Stimulated activated CD4-positive, alpha-beta T cell treated with anti-CD3 and anti-CD28 coated beads, Interleukin-15, amount 100 ng/mL, for 24 hours (primary cell): ENCODE measurements around the gene ARHGAP15.

Experiments
- DNase-seq: peaks from one replicate; pipeline ENCODE4 v3.0.0-alpha.2; 2020

Gene ARHGAP15

GRCh38 chr2:143740431-143740830 is 611.2 kb downstream of the ARHGAP15 start:
- DNase-seq, result no peak

GRCh38 chr2:143741205-143741604 is 612.0 kb downstream of the ARHGAP15 start:
- no peak for DNase-seq

- DNase-seq, result no peak
Measured at GRCh38 chr2:143742581-143742980, 613.4 kb downstream of the ARHGAP15 start.

GRCh38 chr2:143744114-143744513 is 614.9 kb downstream of the ARHGAP15 start:
- no peak for DNase-seq

GRCh38 chr2:143745060-143745459 is 615.8 kb downstream of the ARHGAP15 start:
- no peak for DNase-seq

GRCh38 chr2:143754742-143755141 is 625.5 kb downstream of the ARHGAP15 start:
- DNase-seq, result no peak

DNA sequence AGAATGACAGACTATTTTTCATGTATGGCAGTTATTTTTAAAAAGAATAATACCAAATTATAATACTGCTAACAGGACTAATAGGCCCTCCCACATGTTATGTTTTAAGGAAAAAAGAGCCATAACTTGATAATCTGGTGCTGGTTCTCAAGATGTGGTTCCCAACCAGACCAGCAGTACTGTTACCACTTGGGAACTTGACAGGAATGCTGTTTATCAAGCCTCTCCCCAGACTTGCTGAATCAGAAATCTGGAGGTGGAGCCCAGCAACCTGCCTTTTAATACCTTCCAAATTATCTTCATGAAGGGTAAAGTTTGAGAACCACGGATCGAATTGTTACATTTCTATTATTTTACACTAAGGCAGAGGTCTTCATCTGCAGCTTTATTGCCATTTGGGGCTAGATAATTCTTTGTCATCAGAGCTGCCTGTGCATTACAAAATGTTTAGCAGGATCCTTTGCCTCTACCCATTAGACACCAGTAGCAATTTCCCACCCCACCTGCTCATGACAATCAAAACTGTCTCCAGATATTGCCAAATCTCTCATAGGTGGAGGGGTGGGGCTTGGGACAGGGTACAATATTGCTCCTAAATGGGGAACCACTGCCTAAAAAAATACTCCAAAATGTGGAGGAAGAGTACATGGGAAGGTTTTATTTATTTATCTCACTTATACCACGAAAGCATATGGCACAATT is 629.6 kb downstream of the ARHGAP15 start:
- DNase-seq, result no peak

DNA sequence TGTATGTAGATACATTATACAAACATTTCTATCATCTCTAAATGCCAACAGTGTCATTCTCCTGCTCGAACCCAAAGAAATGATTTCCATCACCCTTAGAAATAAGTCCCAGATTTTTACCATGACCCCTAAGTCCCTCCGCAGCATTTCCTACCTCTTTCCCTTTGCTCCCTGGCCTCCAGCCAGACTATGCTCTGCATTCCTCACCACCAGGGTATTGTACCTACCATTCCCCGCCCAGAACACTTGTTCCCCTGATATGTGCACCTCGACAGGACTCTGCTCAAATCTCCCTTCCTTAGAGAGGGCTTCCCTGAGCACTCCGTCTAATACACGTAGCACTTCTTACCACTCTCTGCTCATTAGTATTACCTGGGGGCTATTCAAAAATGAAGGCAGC is 630.2 kb downstream of the ARHGAP15 start:
- DNase-seq, result no peak

DNA sequence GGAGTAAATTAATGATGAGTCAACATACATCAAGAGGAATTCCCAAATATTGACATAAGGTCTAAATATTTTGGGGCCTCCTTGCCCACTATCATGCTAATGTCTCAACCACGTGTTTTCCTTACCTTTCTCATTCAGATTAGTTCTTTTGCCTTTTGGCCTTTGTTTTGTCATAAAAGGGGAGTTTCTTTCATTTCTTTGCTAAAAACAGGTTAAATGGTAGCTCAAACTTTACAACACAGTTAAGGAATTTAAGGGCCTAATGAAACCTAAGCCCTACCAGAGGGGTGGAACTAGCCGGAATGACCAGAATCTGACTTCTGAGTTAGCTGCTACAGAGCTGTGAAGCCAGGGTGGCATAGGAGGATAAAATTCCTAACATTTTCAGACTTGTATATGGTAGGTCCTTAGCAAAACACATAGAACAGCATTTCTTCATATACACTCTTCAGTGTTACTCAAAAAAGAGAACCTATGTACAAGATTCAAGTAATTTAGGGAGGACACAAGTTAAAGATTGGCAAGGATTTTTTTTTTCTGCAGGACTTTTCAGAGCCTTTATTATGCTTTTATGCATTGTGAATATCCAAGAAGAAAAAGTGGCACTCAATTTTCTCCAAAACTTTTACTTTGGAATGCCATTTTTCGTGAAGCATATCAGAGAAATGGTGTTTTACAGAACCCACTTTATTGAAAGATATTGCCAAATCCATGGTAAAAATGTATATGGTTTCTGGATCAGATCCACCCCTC is 633.1 kb downstream of the ARHGAP15 start:
- no peak for DNase-seq

GRCh38 chr2:143764261-143764660 is 635.0 kb downstream of the ARHGAP15 start:
- DNase-seq, result no peak

GRCh38 chr2:143764706-143765105 is 635.5 kb downstream of the ARHGAP15 start:
- no peak for DNase-seq

- no peak for DNase-seq
Measured at GRCh38 chr2:143768991-143769390, 639.8 kb downstream of the ARHGAP15 start.

DNA sequence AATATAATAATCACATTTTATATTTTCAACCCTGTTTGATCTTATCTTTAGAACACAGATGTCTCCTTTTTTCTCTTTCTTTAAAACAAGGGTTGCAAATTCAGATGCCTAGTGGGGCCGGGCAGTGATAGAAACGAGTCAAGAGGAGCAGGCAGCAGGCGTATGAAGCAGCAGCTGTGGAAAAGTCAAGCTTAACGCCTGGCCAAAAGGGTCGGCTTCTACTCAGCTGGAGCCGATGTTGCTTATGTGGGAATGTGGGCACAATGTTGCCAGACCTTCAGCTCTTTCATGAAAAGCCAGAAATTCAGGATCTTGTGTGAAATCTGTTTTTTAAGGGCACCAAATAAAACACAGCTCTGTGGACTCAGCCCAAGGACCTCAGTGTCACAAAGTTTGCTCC is 642.7 kb downstream of the ARHGAP15 start:
- no peak for DNase-seq

- no peak for DNase-seq
Measured at GRCh38 chr2:143776526-143777297, 647.5 kb downstream of the ARHGAP15 start.

DNA sequence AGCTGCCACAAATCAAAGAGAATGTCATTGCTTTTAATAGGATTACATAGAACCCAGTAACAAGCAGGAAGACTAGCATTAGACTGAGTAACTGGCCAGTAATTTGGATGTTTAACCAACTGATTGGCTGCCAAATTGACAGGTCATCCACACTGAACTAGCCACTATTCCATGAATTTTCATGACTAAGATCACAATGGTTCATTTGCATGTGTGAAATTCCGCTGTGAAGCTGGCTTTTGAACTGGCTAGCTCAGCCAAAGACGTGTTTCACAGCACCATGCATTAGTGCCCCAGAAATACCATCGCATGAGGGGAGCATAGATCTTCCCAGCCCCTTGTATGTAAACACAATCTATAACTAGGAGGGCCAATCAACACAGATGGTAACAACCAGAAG is 649.8 kb downstream of the ARHGAP15 start:
- DNase-seq, result no peak

DNA sequence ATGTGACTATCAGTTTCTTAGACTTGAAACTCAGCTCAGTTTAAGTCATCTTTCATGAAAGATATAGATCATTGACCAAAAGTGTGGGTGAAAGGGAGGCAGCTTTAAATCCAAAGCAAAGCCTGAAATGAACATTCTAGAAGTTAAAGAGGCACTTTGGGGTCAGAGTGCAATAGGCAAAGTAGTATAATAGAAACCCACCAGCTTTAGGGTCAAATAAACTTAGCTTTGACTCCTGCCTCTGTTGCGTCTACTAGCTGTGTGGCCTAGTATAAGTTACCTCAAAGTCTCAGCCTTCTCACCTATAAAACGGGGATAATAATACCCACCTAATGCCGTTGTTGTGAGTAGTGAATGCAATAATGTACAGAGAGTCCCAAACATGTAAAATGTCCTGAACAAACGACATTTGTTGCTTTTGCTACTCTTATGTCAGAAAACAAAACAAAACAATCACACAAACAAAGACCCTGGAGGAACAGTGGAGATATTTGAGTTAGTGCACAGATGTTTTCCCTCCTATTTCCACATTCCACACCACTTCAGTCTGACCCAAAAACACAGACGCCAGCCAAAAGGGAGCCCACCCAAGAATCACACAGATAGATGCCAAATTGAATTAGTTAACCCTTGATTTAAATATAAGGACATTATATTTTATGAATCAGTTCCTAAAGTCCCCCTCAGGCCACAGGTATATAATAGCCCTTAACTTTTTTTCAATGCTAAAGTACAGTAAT is 657.0 kb downstream of the ARHGAP15 start:
- no peak for DNase-seq

GRCh38 chr2:143787674-143788073 is 658.5 kb downstream of the ARHGAP15 start:
- DNase-seq, result no peak

GRCh38 chr2:143792602-143793001 is 663.4 kb downstream of the ARHGAP15 start:
- no peak for DNase-seq

DNA sequence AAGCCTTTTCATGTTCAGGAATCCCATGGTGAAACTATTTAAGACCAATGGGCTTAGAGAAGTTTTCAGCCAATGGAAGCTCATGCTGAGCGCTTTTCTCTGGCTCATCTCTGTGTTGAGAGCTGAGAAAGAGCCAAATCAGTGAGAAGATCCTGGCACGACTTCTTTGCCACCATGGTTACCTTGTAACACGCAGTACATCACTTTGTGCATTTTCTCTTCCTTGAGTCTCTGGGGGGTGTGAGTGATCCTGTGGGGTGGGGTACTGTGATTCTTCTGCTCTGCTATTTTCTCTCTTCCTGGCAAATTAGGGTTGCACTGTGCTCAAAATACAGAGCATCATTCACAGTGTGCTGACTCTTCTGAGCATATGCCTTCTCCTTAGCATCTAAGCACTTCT is 664.2 kb downstream of the ARHGAP15 start:
- no peak for DNase-seq

DNA sequence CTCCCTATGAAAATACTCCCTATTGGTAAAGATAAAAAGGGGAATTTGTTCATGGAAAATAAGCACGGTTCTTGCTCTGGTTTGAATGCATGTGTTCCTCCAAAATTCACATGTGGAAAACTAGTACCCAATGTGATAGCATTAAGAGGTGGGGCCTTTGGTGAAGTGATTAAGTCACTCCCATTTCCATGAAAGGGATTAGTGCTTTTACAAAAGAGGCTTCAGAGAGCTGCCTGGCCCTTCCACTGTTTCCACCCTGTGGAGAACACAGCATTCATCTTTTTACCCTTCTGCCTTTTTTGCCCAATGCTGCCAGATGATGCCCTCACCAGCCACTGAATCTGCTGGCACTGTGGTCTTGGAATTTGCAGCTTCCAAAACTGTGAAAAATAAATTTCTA is 666.8 kb downstream of the ARHGAP15 start:
- DNase-seq, result no peak

DNA sequence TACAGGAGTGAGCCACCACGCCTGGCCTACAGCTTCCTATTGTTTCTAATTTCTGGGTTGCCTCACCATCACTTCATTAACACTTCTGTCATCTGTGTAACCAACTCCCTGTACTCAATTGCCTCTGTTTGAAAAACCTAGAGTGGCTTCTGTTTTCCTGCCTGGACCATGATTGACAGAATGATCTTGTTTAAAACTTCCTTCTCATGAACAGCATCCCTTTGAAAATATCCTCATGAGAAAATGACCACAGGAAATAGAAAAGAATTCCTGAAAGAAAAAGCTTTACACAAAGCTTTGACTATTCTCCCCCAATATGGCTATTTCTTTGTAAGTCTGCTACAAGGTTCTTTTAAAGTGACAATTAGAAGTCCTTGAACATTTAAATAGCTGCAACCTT is 672.3 kb downstream of the ARHGAP15 start:
- DNase-seq, result no peak

- no peak for DNase-seq
Measured at GRCh38 chr2:143802242-143802641, 673.0 kb downstream of the ARHGAP15 start.
